Measurements from ENCODE around the gene CTSC.
"Not testable (repeated sequence)": the region's sequence is repeated elsewhere in the genome, so short reads cannot be mapped to it uniquely, and the experiment has no call there.

Gene CTSC

GRCh38 chr11:88282747-88283515 lies 54.6 kb downstream of the CTSC start:
- no peak for DNase-seq (ENCODE audit: low read depth)

DNA sequence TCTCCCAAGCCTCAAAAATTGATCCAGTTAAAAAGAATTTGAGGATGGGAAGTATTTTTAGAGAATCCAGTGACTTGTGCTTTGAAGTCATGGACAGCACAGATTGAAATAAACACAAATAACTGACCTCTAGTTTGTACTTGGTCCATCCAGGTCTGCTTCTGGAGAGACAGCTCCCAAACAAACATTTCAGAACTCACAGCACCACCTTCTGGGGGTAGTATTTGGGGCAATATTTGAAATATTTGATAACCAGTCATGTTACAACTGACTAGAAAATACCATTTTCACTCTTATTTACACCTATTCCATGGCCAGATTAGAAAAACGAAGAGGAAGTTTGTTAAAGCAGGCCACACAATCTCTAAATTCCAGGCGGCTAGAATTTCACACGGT lies 56.2 kb downstream of the CTSC start:
- DNase-seq (ENCODE audit: low read depth): no peak

DNA sequence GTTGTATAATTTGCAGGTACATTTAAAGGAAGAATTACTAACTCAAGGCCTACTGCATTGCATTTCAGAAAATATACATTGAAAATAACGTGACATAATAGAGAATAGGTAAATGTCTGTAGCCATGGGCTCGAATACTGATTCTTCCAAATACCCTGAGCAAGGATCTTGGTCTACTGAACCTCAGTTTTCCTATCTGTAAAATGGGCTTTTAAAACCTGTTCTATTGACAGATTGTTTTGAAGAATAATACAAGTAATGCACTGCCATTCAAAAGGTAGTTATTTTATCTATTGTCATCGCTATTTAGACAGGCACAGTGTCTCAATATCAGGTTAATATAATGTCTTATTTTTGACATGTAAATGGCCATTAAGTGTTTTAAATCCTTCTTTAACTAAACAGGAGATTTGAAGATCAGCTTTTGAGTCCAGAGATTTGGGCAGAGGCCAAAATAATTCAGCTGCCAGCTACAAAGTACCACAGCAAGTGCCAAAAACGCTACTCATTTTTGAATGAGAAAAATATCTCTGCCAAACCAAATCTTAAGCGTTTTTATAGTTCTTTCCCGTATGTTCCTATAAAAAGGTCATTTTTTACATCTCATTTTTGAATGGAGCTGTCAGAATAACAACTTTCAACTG lies 56.7 kb downstream of the CTSC start:
- DNase-seq (ENCODE audit: low read depth): no peak

- DNase-seq (ENCODE audit: low read depth): no peak
These were observed 60.1 kb downstream of the CTSC start for GRCh38 chr11:88277349-88277915.

DNA sequence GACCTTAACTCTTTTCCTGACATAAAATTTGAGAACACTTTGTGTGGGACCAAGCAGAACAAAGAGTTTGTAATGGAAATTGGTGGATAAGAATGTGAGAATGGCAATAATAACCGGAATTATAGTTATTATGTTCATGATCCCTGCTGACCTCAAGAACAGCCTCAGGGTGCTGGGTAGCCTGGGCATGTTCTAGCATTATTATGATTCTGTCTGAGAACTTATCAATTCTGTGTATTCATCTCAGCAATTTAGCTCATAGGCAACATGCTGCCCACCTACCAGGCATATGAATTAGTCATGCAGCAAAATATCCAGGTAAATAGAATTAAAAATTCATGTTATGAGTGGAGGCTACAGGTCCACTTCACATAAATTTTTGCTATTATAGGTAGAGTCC lies 61.9 kb downstream of the CTSC start:
- DNase-seq (ENCODE audit: low read depth): no peak

DNA sequence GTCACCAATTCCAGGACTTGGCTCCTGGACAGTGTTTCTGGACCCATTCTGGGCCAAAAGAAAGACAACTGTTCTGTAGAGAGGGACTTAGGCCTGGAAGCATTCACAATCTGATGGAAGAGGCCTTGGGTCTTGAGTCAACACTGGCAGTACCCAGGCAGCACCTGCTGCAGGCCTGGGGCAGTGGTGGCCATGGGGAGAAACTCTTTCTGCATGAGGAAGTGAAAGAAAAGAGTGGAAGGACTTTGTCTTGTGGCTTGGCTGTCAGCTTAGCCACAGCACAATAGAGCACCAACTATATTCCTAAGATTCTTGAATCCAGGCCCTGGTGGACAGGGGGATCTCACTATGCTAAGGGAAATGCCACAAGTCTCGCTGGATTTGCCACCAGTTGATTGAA lies 70.6 kb downstream of the CTSC start:
- no peak for DNase-seq (ENCODE audit: low read depth)

GRCh38 chr11:88266157-88266556 lies 71.4 kb downstream of the CTSC start:
- no peak for DNase-seq (ENCODE audit: low read depth)

DNA sequence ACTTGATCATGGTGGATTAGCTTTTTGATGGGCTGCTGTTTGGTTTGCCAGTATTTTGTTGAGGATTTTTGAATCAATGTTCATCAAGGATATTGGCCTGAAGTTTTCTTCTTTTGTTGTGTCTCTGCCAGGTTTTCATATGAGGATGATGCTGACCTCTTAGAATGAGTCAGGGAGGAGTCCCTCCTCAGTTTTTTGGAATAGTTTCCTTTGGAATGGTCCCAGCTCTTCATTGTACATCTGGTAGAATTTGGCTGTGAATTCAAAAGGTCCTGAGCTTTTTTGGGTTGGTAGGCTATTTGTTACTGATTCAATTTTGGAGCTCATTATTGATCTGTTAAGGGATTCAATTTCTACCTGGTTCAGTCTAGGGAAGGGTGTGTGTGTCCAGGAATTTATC lies 78.1 kb downstream of the CTSC start:
- DNase-seq (ENCODE audit: low read depth): no peak

DNA sequence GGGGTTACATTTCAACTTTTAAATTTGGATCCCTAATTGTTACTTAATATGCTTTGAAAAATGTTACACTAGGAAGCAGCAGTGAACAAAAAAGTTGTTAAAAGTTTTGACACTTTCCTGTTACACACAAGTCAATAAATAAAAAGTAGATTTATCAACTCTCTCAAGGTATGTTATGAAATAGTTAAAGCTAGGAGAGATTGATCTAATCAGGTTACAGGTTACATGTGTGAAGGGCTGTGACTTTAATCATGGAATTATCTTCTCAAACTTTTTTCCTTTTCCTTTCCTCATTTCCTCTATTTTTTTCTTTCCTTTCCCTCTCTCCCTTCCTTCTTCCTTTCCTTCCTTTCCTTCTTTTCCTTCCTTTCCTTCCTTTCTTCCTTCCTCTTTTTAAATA lies 85.3 kb downstream of the CTSC start:
- no peak for DNase-seq (ENCODE audit: low read depth)

GRCh38 chr11:88250566-88251242 lies 86.8 kb downstream of the CTSC start:
- DNase-seq (ENCODE audit: low read depth): no peak

DNA sequence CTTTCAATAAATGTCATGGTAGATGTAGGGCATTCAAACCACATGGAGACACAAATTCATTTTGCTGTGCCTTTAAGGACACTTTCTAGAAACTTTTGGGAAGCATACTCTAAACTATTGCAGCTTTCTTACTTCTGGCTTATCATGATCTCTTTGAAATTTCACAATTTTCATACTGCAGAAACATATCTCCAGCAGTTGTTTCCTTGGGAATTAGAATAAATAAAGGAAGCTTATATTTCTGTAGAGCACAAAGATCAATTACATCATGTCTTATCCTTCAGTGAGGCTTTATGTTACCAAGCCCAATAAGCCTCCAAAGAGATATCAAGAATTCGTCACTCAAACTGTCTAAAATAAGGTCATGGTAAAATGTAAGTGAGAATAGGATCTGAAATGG lies 87.8 kb downstream of the CTSC start:
- no peak for DNase-seq (ENCODE audit: low read depth)

DNA sequence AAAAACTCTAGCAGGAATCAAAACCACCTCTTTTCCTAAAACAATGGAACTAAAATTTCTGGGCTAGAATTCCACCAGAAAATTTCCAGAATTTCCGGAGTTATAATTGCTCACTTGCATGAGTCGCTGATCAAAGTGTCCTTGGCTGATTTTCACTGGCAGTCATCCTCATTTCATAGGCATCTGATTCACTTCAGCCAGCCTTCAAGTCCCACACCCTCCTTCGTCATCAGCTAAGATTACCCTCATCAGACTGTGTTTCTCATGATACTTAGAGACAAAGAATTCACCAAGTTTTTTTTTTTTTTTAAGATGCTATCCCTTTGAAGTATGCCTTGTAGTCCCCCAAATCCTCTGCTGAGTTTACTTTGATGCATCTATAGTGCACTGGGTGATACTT lies 90.8 kb downstream of the CTSC start:
- DNase-seq (ENCODE audit: low read depth): peak; percentile 87

DNA sequence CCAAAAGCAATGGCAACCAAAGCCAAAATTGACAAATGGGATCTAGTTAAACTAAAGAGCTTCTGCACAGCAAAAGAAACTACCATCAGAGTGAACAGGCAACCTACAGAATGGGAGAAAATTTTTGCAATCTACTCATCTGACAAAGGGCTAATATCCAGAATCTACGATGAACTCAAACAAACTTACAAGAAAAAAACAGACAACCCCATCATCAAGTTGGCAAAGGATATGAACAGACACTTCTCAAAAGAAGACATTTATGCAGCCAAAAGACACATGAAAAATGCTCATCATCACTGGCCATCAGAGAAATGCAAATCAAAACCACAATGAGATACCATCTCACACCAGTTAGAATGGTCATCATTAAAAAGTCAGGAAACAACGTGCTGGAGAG lies 92.0 kb downstream of the CTSC start:
- DNase-seq (ENCODE audit: low read depth): not testable (repeated sequence)

Data from HS-5 (cell line).